IMR-90 (cell line): ENCODE measurements around the gene PGS1. TPM values are rescaled to one million over a fixed set of nuclear protein-coding genes. Genes with fewer than 3 reads are reported as not detected.

Experiments
- ATAC-seq: fragments of 200-7000 bp; cut with Tn5 transposase; 2 replicates; pipeline ENCODE4 v1.9.1; 2020; ENCODE audit warnings: low read depth, mild to moderate bottlenecking, moderate library complexity
- BruUV-seq: library from RNA; stranded (reverse); fragments of 400-500 nt; replicated peaks from 2 replicates; lab custom pipeline; 2021; lab: Mats Ljungman, UMichigan
- CTCF ChIA-PET: fragments of 300-600 bp; formaldehyde crosslinking; extraction: SDS; loops from one replicate; lab custom pipeline; 2021; ENCODE audit warnings: antibody characterized with exemption; lab: Yijun Ruan, JAX
- POLR2A ChIA-PET: fragments of 300-600 bp; sonication (Branson Sonifier 250); formaldehyde crosslinking; loops from one replicate; lab custom pipeline; 2022; ENCODE audit warnings: antibody characterized with exemption; ENCODE audit not compliant: unreplicated experiment; lab: Charles Lee
- DNase-seq: peaks from one replicate; pipeline ENCODE4 v3.0.0; 2013
- H2AFZ ChIP-seq: replicated peaks from 2 replicates; pipeline ENCODE3; 2013; ENCODE audit warnings: low read length, mild to moderate bottlenecking; ENCODE audit not compliant: poor library complexity
- H2AK5ac ChIP-seq: 2 replicates; pipeline ENCODE4 v1.6.1; 2013; ENCODE audit warnings: low read depth, low read length, inconsistent platforms
- H2AK9ac ChIP-seq: replicated peaks from 2 replicates; pipeline ENCODE3; 2013; ENCODE audit warnings: mild to moderate bottlenecking, low read depth, low read length, moderate library complexity; ENCODE audit not compliant: poor library complexity
- H2BK120ac ChIP-seq: 2 replicates; pipeline ENCODE4 v1.6.1; 2013; ENCODE audit warnings: low read depth, low read length, inconsistent platforms
- H2BK15ac ChIP-seq: 3 replicates; pipeline ENCODE4 v1.6.1; 2013; ENCODE audit warnings: low read depth, low read length, inconsistent platforms
- H2BK20ac ChIP-seq: 2 replicates; pipeline ENCODE4 v1.6.1; 2013; ENCODE audit warnings: low read depth, mild to moderate bottlenecking, inconsistent platforms, low read length, moderate library complexity
- H2BK5ac ChIP-seq: 2 replicates; pipeline ENCODE4 v1.6.1; 2013; ENCODE audit warnings: mild to moderate bottlenecking, low read depth, low read length, inconsistent platforms; ENCODE audit not compliant: poor library complexity, severe bottlenecking
- H3K14ac ChIP-seq: replicated peaks from 2 replicates; pipeline ENCODE4 v1.6.1; 2013; ENCODE audit warnings: low read depth, low read length, inconsistent platforms
- H3K18ac ChIP-seq: 2 replicates; pipeline ENCODE4 v1.6.1; 2013; ENCODE audit warnings: low read depth, low read length, control low read depth
- H3K23ac ChIP-seq: 2 replicates; pipeline ENCODE4 v1.6.1; 2013; ENCODE audit warnings: low read depth, low read length, inconsistent platforms
- H3K27ac ChIP-seq: 2 replicates; pipeline ENCODE4 v1.5.1; 2013; ENCODE audit warnings: mild to moderate bottlenecking, control low read depth, low read length; ENCODE audit not compliant: insufficient read depth
- H3K27me3 ChIP-seq: 2 replicates; pipeline ENCODE4 v1.6.1; 2013; ENCODE audit warnings: low read length; ENCODE audit not compliant: control insufficient read depth, insufficient read depth
- H3K36me3 ChIP-seq: 2 replicates; pipeline ENCODE4 v1.6.1; 2013; ENCODE audit warnings: low read length, mixed read lengths; ENCODE audit not compliant: control insufficient read depth, insufficient read depth
- H3K4ac ChIP-seq: 2 replicates; pipeline ENCODE4 v1.6.1; 2013; ENCODE audit warnings: low read depth, low read length, inconsistent platforms
- H3K4me1 ChIP-seq: 2 replicates; pipeline ENCODE4 v1.6.1; 2013; ENCODE audit warnings: low read length, mixed read lengths; ENCODE audit not compliant: control insufficient read depth, insufficient read depth
- H3K4me2 ChIP-seq: 2 replicates; pipeline ENCODE4 v1.6.1; 2013; ENCODE audit warnings: low read depth, mild to moderate bottlenecking, control low read depth, low read length, moderate library complexity
- H3K4me3 ChIP-seq: 2 replicates; pipeline ENCODE4 v1.5.1; 2013; ENCODE audit warnings: low read depth, mild to moderate bottlenecking, control low read depth, low read length, moderate library complexity; ENCODE audit not compliant: insufficient read depth
- H3K56ac ChIP-seq: 2 replicates; pipeline ENCODE4 v1.6.1; 2013; ENCODE audit warnings: low read length, inconsistent platforms; ENCODE audit not compliant: insufficient read depth; ENCODE audit errors: extremely low read depth
- H3K79me1 ChIP-seq, 2 experiments: 2 replicates each; pipeline ENCODE4 v1.6.1; 2013; ENCODE audit warnings: low read length in 2 of 2, inconsistent platforms in 1 of 2, low read depth in 1 of 2
- H3K9ac ChIP-seq: 2 replicates; pipeline ENCODE4 v1.6.1; 2013; ENCODE audit warnings: low read depth, low read length, control low read depth
- H3K9me1 ChIP-seq: 2 replicates; pipeline ENCODE4 v1.6.1; 2013; ENCODE audit warnings: low read length, inconsistent platforms; ENCODE audit not compliant: insufficient read depth
- H3K9me3 ChIP-seq: 2 replicates; pipeline ENCODE4 v1.6.1; 2013; ENCODE audit warnings: low read length; ENCODE audit not compliant: control insufficient read depth, insufficient read depth
- H4K20me1 ChIP-seq: 2 replicates; pipeline ENCODE4 v1.6.1; 2013; ENCODE audit warnings: low read length, inconsistent platforms; ENCODE audit not compliant: insufficient read depth
- H4K5ac ChIP-seq: 2 replicates; pipeline ENCODE4 v1.6.1; 2013; ENCODE audit warnings: mild to moderate bottlenecking, low read depth, low read length, control low read depth
- H4K8ac ChIP-seq, 2 experiments: 2 replicates each; pipeline ENCODE4 v1.6.1; 2013; ENCODE audit warnings: low read depth in 2 of 2, low read length in 2 of 2, control low read depth in 1 of 2, inconsistent platforms in 1 of 2
- H4K91ac ChIP-seq: 2 replicates; pipeline ENCODE4 v1.6.1; 2013; ENCODE audit warnings: low read depth, low read length, inconsistent platforms; ENCODE audit not compliant: insufficient read depth
- BHLHE40 ChIP-seq: fragments of 150-350 bp; IDR thresholded peaks from 2 replicates; pipeline ENCODE4 v1.6.1; 2016; ENCODE audit warnings: mild to moderate bottlenecking, low read depth, low read length
- CEBPB ChIP-seq: IDR thresholded peaks from 2 replicates; pipeline ENCODE4 v1.6.1; 2012; ENCODE audit warnings: low read depth, low read length, improper control_type of control experiment
- CHD1 ChIP-seq: IDR thresholded peaks from 2 replicates; pipeline ENCODE4 v1.6.1; 2012; ENCODE audit warnings: low read depth, low read length, improper control_type of control experiment
- CTCF ChIP-seq: conservative IDR thresholded peaks from 2 replicates; pipeline ENCODE4 v1.5.1; 2012; ENCODE audit warnings: mild to moderate bottlenecking, low read depth, low read length, improper control_type of control experiment
- ELK1 ChIP-seq: fragments of 150-350 bp; IDR thresholded peaks from 2 replicates; pipeline ENCODE4 v1.6.1; 2016; ENCODE audit warnings: low read depth, mild to moderate bottlenecking, low read length, moderate library complexity, borderline replicate concordance
- FOS ChIP-seq: fragments of 150-350 bp; IDR thresholded peaks from 2 replicates; pipeline ENCODE4 v1.6.1; 2016; ENCODE audit warnings: low read depth, low read length
- MAFK ChIP-seq: IDR thresholded peaks from 2 replicates; pipeline ENCODE4 v1.6.1; 2012; ENCODE audit warnings: low read depth, low read length, improper control_type of control experiment
- MAZ ChIP-seq: IDR thresholded peaks from 2 replicates; pipeline ENCODE4 v1.6.1; 2012; ENCODE audit warnings: low read depth, mild to moderate bottlenecking, low read length, improper control_type of control experiment, moderate library complexity, borderline replicate concordance
- NFE2L2 ChIP-seq: fragments of 150-350 bp; IDR thresholded peaks from 2 replicates; pipeline ENCODE4 v1.6.1; 2016; ENCODE audit warnings: low read depth, mild to moderate bottlenecking, low read length
- POLR2A ChIP-seq: IDR thresholded peaks from 2 replicates; pipeline ENCODE4 v1.6.1; 2012; ENCODE audit warnings: mild to moderate bottlenecking, low read depth, low read length
- RAD21 ChIP-seq: IDR thresholded peaks from 2 replicates; pipeline ENCODE4 v1.6.1; 2012; ENCODE audit warnings: low read length, improper control_type of control experiment
- RCOR1 ChIP-seq: IDR thresholded peaks from 2 replicates; pipeline ENCODE4 v1.6.1; 2012; ENCODE audit warnings: mild to moderate bottlenecking, low read length, improper control_type of control experiment; ENCODE audit not compliant: insufficient replicate concordance
- SMC3 ChIP-seq: fragments of 150-350 bp; IDR thresholded peaks from 2 replicates; pipeline ENCODE4 v1.6.1; 2016; ENCODE audit warnings: low read depth, mild to moderate bottlenecking, antibody characterized with exemption, low read length, moderate library complexity
- USF2 ChIP-seq: fragments of 150-350 bp; IDR thresholded peaks from 2 replicates; pipeline ENCODE4 v1.6.1; 2017; ENCODE audit warnings: mild to moderate bottlenecking, antibody characterized with exemption, low read length, low read depth
- WGBS, 2 experiments: methylation state at CpG; one replicate each; pipeline versions ENCODE4 v1.1.5 to v1.1.7; 2013; ENCODE audit warnings: missing lambda C conversion rate in 2 of 2; ENCODE audit not compliant: insufficient read length in 1 of 2; ENCODE audit errors: extremely low coverage in 2 of 2; 5-methylcytosine and 5-hydroxymethylcytosine counted together
- dilution Hi-C: fragments of 300-500 bp; cut with HindIII; formaldehyde crosslinking; loops from one replicate; pipeline ENCODE4 v1.14.3; 2018; ENCODE audit warnings: low sequenced_read_pairs; ENCODE audit not compliant: unreplicated experiment
- in situ Hi-C: fragments of 300-500 bp; cut with MboI; formaldehyde crosslinking; loops from 3 replicates; pipeline ENCODE4 v1.14.3; 2019; ENCODE audit warnings: low sequenced_read_pairs, inconsistent platforms, mixed read lengths
- intact Hi-C: fragments of 100-400 bp; cut with micrococcal nuclease; formaldehyde crosslinking; loops from 2 replicates; pipeline ENCODE4 v1.10.0; 2022
- polyA plus RNA-seq, 3 experiments: library from polyadenylated mRNA; depleted of rRNA; stranded (reverse); fragments of >200 nt; gene quantifications; 2 replicates each; pipeline ENCODE4 v1.2.3, GENCODE V29; 2012; ENCODE audit warnings: low replicate concordance in 1 of 3
- total RNA-seq: library from RNA; depleted of rRNA; stranded (reverse); fragments of >200 nt; gene quantifications from 2 replicates; pipeline ENCODE4 v1.2.3, GENCODE V29; 2012

PGS1 gene
- total and polyA plus RNA-seq, 2 of the 4 experiments (the other 2 are of a cell fraction), result 18.5 to 43.2 TPM

GRCh38 chr17:78364436-78365281, 13.8 kb upstream of the PGS1 start:
- H2BK5ac ChIP-seq, result no peak overlapping the region
- POLR2A ChIA-PET, result no interaction called here
- intact Hi-C loops, result no loop called here
- WGBS, 2 experiments, result 92% methylated on average over 19 of the region's 26 CpGs; no CpG with 5 or more reads in 1 of the 2 experiments
- H3K79me1 ChIP-seq, result no peaks in the 10 kb centered on the region; a peak in 1 of 4 replicates
- peak overlapping the region; percentile 37; the same call in 1 of the 2 replicates for H4K5ac ChIP-seq
- H3K14ac ChIP-seq, result no peak overlapping the region
- no peak overlapping the region for H3K23ac ChIP-seq
- no TSS peak for BruUV-seq
- H3K9me1 ChIP-seq, result no peaks in the 10 kb centered on the region
- no peaks in the 10 kb centered on the region for H3K36me3 ChIP-seq
- no peaks in the 10 kb centered on the region for H3K9me3 ChIP-seq
- H3K56ac ChIP-seq, result no peak overlapping the region
- H3K4me2 ChIP-seq, result no peak overlapping the region
- DNase-seq, result no peak
- H4K20me1 ChIP-seq, result peaks cover under 1% of the 10 kb centered on the region; the same call in 1 of the 2 replicates
- no peak for ATAC-seq
- H4K91ac ChIP-seq, result peak overlapping the region; percentile 32; the same call in 1 of the 2 replicates
- peaks cover 13% of the 10 kb centered on the region; the same call in 1 of the 2 replicates for H3K4me1 ChIP-seq
- no peaks in the 10 kb centered on the region for H3K27me3 ChIP-seq
- in situ Hi-C loops, result loop anchor here (5.0 kb wide), 1 partner anchor 53 kb away; no protein-coding TSS in a partner anchor
- no peak overlapping the region for H3K9ac ChIP-seq
- dilution Hi-C loops, result no loop called here
- H3K4me3 ChIP-seq, result no peak overlapping the region
- no peak overlapping the region for H4K8ac ChIP-seq
- no peak overlapping the region for H3K4ac ChIP-seq
- no peak overlapping the region; the same call in 2 of the 3 replicates for H2BK15ac ChIP-seq
- no peak overlapping the region; the same call in 1 of the 2 replicates for H3K18ac ChIP-seq
- H2AK9ac ChIP-seq, result no peak overlapping the region
- peak overlapping the region; percentile 38 for H2AK5ac ChIP-seq
- H2AFZ ChIP-seq, result peak overlapping the region; percentile 2
- H2BK20ac ChIP-seq, result no peak overlapping the region
- no peak overlapping the region for H3K27ac ChIP-seq
- H2BK120ac ChIP-seq, result 0 out of 2 replicates have a peak overlapping the region, but pooled peaks have one; percentile 1
- CTCF ChIA-PET, result interaction anchor here (1.4 kb wide), 1 partner anchor 58 kb away, joined by 3 read pairs; no protein-coding TSS in a partner anchor
- TF ChIP-seq RCOR1 (no peak), MAZ (no peak), NFE2L2 (no peak), ELK1 (no peak), CTCF (no peak), SMC3 (no peak), CHD1 (no peak), BHLHE40 (no peak), MAFK (no peak), FOS (no peak), USF2 (no peak), POLR2A (no peak), RAD21 (no peak), CEBPB (no peak)
